DMS53 (cell line): ENCODE data around the gene AIG1.
"Not testable (repeated sequence)": the region's sequence is repeated elsewhere in the genome, so short reads cannot be mapped to it uniquely, and the experiment has no call there.

ENCODE experiments used
- DNase-seq: peaks from one replicate; lab custom pipeline; 2025; lab: John Stamatoyannopoulos, UW

AIG1 gene

GRCh38 chr6:143328876-143329275 lies 268.2 kb downstream of the AIG1 start:
- DNase-seq: peak; percentile 26

- DNase-seq: peak; percentile 0
Measured at GRCh38 chr6:143329323-143329722, 268.6 kb downstream of the AIG1 start.

DNA sequence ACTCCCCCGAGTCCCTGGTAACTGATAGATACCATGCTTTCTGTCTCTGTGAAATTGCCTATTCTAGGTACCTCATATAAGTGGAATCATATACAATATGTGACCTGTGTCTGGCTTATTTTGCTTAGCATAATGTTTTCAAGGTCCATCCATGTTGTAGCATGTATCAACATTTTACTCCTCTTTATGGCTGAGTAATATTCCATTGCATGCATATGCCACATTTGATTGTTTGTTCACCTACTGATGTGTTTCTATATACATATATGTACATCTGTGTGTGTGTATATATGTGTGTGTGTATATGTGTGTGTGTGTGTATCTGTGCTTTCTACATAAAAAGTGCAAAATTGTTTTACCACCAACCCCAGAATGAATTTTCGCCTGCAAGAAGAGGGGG lies 270.7 kb downstream of the AIG1 start:
- DNase-seq: no peak

DNA sequence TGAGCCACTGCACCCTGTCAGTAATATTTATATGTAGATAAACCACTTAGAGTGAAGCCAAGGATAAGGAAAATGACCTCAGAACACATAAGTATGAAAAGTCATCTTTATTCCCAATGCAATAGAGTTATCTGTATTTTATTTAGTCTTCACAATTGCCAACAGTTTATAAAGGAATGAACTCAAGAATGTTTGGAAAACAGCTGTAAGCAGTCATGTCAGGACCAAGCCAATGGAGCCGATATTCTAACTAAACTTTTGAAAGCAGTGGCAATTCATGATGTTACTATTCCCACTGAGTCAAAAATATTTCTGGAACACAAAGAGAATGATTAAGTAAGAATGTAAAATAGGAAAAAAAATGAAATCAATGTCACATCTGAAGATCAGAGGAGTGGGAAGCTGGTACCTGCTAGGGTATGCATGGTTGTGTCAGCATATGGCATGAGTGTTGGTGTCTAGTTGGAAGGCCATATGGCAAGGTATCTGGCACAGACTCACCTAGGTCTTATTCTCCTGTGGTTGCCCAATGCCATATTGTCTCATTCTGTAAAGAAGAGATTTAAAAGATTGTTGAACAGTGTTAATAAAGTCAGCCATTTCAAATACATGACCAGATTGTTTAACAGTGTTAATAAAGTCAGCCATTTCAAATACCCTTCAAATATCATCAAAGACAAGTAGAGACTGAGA lies 271.6 kb downstream of the AIG1 start:
- DNase-seq: no peak

DNA sequence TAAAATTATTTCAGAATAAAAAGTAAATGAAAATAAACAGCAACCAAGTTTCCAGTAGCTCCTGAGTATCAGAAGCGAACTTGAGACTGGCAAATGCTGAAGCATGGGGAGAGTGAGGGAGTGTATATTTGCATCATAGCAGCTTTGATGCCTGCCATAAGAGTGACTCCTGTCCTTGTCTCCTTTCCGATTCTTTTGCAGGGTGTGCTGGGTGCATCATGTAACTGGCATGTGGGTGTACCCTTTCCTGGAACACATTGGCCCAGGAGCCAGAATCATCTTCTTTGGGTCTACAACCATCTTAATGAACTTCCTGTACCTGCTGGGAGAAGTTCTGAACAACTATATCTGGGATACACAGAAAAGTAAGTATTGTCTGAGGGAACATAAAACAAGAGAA lies 272.4 kb downstream of the AIG1 start:
- DNase-seq: no peak

DNA sequence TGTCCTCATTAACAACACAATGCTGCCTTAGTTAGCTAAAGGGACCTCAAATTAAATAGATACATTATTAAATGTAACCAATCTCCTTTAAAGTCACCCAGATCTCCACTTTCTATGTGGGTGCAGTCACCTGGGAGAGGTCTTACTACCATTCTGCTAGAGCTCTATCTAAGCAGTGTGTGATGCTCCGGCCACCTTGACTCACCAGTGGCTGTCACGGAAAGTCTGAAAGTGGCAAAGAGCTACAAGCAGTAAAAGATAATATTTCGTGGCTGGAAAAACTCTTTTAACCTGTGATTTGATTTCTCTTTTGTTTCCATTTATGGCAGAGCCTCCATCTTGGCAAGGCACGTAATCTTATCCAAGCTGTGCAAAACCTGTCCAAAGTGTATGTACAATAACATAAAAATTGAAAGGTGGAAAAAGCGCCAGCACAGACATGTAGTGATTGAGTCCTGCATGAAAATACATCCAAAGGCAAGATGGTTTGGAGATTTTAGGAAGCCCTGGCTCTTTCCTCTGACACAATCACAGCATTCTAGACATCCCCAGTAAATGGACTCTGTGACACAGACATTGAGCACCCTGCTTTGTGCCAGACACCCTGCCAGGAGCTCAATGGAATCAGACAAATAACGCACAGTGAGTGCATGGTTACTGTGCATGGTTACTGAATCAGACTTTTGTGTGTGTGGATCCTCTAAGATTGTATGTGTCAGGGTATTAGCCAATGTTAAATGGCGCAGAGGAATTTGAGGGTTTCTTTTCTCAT lies 273.2 kb downstream of the AIG1 start:
- no peak for DNase-seq

DNA sequence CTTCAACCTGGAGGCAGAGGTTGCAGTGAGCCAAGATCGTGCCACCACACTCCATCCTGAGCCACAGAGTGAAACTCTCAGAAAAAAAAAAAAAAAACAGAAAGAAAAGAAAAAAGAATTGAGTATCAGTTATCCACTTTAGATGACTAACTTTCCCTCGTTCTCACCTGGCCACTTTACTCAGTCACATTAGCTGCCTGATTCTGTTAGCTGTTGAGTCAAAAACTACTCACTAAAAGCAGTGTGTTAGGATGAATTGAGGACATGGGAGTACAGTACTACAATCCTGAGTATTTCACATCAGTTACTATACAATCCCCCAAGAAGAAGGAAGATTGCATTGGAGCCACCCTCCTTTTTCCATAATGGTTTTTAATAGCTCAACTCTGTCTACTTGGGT lies 275.2 kb downstream of the AIG1 start:
- no peak for DNase-seq

DNA sequence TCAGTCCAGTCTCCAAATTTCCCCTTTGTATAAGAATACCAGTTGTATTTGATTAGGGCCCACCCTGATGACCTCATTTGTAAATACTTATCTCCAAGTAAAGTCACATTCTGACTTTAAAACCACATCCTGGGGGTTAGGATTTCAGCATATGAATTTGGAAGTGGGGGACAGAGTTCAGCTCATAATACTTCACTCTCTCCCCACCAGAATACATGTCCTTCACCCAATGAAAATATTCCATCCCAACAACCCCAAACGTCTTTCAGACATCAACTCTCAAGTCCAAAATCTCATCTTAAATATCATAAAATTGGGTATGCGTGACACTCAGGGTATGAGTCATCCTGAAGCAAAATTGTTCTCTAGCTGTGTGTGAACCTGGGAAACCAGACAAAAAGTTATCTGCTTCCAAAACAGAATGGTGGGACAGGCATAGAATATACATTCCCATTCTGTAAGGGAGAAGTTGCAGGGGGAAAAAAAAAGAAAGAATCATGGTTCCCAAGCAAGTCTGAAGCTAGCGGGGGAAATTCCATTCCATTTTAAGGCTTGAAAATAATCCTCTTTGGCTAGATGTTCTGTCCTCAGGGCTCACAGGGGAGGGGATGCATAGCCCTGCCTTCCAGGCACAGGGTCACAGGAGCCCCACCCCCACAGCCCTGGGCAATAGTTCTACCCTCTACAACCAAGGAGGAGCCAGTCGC lies 275.9 kb downstream of the AIG1 start:
- DNase-seq: no peak

DNA sequence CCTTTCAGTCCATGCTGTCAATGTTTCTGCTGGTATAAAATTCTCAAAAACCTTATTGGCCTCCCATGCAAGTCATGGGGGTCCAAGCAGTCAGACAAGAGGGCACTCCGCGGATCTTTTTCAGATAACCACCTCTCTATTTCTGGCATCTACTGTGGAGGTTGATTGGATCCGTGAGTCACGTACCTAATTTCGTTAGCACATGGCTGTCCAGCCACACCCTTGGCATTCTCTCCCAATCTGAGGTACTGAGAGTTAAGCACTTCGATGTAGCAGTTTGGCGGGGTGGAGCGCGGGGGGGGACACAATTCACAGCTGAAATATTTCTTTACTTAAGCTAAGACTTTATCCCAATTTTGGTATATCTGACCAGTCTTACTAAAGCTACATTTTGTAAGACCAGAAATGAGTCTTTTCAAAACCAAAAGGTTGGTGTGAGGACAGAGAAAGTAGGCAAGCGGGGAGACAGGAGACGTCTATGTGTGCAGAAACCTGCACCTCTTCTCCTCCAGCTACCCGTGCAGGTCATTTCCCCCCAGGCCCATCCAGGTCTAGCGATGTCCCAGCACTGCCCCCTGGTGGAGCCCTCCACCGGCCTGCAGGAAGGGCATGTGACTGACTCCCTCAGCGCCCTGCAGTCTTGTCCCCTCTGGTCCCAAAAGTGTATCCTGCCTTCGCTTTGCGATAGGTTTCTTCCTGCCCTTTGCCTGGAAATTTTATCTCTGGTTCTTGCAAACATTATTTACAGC lies 276.7 kb downstream of the AIG1 start:
- peak; percentile 48 for DNase-seq

GRCh38 chr6:143339223-143339622 lies 278.5 kb downstream of the AIG1 start:
- no peak for DNase-seq

DNA sequence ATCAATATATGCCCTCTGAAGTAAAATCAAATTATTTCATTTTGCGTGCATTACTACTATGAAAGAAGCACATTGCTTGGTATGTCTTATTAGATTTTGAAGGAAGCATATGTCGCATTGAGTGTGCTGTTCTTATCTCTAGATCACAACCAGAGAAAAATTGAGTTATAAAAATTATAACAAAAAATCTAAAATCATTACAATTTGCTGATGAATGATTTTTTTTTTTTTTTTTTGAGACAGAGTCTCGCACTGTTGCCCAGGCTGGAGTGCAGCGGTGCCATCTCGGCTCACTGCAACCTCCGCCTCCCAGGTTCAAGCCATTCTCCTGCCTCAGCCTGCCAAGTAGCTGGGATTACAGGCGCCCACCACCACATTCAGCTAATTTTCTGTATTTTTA lies 284.8 kb downstream of the AIG1 start:
- DNase-seq: not testable (repeated sequence)

GRCh38 chr6:143346004-143346403 lies 285.3 kb downstream of the AIG1 start:
- DNase-seq: no peak

DNA sequence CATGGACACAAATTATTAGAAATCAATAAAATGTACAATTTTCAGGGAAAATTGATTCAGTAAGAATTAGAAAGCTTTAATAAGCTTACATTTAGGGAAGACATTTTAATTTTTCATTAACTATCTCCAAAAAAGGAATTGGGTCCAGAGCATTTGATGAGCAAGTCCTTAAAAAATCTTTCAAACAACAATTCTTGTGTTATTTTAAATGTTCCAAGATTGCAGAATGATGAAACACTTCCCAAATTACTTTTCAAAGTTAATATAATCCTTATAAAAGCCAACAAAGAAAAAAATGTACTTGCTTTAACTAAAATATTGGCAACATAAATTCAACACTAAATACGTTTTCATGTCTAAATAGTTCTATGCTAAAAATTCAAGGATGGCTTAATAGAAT lies 287.8 kb downstream of the AIG1 start:
- DNase-seq: no peak

DNA sequence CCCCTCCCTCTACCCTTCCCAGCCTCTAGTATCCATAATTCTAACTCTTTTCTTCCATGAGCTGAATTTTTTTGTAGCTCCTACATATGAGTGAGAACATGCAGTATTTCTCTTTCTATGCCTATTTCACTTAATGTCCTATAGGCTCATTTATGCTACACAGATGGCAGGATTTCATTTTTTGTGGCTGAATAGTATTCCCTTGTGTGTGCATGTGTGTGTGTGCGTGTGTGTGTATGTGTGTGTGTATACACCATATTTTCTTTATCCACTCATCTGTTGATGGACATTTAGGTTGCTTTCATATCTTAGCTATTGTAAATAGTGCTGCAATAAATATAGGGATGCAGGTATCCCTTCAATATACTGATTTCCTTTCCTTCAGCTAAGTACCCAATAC lies 288.8 kb downstream of the AIG1 start:
- DNase-seq: no peak

DNA sequence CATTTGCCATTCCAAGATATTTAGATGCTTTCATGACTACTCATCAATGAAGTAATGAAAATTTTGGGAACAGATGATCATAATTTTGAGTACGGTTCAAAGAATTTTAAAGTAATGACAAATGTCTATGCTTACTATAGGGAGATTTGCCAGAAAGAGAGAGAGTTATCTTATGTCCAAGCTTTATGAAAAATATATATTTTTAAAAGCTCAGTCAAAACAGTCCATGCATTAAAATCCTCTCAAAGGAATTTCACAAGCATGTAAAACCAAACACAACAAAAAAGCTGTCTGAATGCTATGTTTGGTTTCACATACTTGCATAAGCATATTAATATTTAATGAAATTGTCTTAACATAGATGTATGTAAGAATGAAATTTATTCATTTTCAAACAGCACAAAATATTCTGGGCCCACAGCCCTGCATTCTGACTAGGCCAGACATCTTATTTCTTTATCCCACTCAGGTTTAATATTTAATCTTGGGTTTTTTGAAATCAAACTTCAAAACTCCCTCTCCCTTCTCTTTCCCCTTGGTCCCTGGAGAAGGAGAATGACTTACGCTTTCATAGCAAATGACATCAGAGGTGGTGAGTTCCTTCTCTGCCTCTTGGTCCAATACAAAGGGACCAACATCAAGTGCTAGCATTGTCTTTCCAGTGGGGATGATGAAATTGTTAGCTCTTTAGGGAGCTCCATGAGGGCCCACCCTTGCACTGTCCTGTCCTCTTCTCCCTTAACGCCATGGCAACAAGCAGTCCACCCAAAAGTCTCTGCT lies 295.6 kb downstream of the AIG1 start:
- DNase-seq: no peak

- DNase-seq: no peak
Measured at GRCh38 chr6:143357152-143357551, 296.5 kb downstream of the AIG1 start.

DNA sequence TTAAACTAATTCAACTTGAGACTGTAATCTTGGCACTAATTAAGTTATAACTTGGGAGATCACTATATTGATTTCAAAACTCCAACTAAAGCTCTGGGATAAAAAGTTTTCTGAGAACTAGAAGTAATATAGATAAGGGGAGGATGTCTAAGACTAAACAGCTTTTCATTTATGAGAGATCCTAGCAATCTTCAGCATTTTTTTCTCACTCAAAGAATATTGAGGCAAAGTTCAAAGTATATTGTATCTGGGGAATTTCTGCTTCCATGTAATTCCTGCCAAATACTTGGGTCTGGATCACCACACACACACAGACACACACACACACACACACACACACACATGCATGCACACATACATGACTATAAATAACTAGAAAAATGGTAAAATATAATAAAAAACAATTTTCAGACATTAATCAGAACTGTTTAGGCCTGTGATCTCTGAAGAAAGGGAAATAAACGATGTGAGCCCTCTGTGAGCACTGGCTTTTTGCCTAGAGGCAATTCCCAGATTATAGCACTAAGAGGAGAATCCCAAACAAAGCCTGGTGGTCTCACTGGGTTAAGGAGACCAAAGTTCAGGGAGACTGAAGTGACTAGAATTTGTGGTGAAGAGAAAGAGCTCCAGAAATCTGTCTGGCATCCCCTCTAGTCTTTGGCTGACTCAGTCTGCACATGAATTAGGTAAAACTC lies 297.0 kb downstream of the AIG1 start:
- no peak for DNase-seq

DNA sequence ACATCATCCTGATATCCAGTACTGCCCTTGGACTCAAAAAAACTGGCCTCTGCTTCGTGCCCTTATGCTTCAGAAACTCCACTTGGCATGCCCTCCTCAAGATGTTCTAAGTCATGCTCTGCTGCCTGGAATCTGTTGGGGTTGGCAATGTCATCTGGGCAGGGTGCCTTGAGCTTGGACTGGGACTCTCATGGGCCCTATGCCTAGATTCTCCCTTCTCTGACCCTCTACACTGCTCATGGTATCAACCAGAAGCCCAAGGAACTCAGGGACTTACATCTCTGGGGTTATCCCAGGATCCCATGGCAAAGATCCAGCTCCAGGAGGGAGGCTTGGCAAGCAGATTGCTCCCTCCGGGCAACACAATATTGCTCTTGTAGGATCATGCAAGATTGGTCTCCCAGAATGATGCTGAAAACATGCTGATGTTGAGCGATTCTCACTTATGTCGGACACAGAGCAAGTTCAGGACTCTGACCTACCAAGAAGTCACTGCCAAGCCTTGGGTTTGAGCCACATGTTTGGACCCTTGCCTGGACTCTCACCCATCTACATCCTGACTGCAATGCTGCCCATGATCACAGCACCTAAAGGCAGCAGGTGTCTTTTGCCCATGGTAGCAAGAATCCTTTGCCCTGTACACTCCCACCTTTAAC lies 301.0 kb downstream of the AIG1 start:
- no peak for DNase-seq

GRCh38 chr6:143362192-143362558 lies 301.5 kb downstream of the AIG1 start:
- DNase-seq: no peak

- DNase-seq: no peak
Measured at GRCh38 chr6:143363299-143363698, 302.6 kb downstream of the AIG1 start.
